Upper lobe of right lung (tissue), 1 donor: Measurements from ENCODE around the gene SEMA3A. TPM values are rescaled to one million over a fixed set of nuclear protein-coding genes. Genes with fewer than 3 reads are reported as not detected.

ENCODE experiments used
- ATAC-seq: fragments of 200-7000 bp; cut with Tn5 transposase; one replicate; pipeline ENCODE4 v1.9.1; 2020; ENCODE audit warnings: mild to moderate bottlenecking, moderate library complexity
- DNase-seq: peaks from one replicate; pipeline ENCODE4 v3.0.0-alpha.2; 2020
- H3K27ac ChIP-seq: fragments of 200-600 bp; one replicate; pipeline ENCODE4 v1.8.0; 2022
- H3K27me3 ChIP-seq: fragments of 200-600 bp; one replicate; pipeline ENCODE4 v1.8.0; 2022; ENCODE audit warnings: mild to moderate bottlenecking
- H3K36me3 ChIP-seq: fragments of 200-600 bp; one replicate; pipeline ENCODE4 v1.8.0; 2022
- H3K4me1 ChIP-seq: fragments of 200-600 bp; one replicate; pipeline ENCODE4 v1.8.0; 2022
- H3K4me3 ChIP-seq: fragments of 200-600 bp; one replicate; pipeline ENCODE4 v1.8.0; 2022; ENCODE audit warnings: mild to moderate bottlenecking
- H3K9me3 ChIP-seq: fragments of 200-600 bp; one replicate; pipeline ENCODE4 v1.8.0; 2022
- CTCF ChIP-seq: fragments of 200-600 bp; IDR thresholded peaks from one replicate; pipeline ENCODE4 v1.8.0; 2022; ENCODE audit warnings: antibody characterized with exemption
- intact Hi-C: fragments of 100-400 bp; cut with DNase I; formaldehyde crosslinking; loops from one replicate; pipeline ENCODE4 v1.11.0; 2022
- total RNA-seq: library from RNA; stranded (reverse); fragmentation: NEBNext Ultra II Directional; extraction: Animal tissue kit (Norgen Biotek cat#: 25700); gene quantifications from one replicate; pipeline ENCODE4 v1.2.1, GENCODE V29; 2021
- donor health status: DM: no; HTN: yes; CAD: no; lungs with severe emphysema.

SEMA3A gene
- total RNA-seq, 1 donor from 2014 or later: 12.0 TPM

GRCh38 chr7:84138411-84138810, 56.2 kb downstream of the SEMA3A start:
- Histone ChIP-seq H3K36me3 (no peaks in the 10 kb centered on the region), H3K27me3 (no peaks in the 10 kb centered on the region), H3K9me3 (no peaks in the 10 kb centered on the region), H3K4me3 (no peak overlapping the region), H3K27ac (no peak overlapping the region), H3K4me1 (no peaks in the 10 kb centered on the region)
- no peak for TF ChIP-seq CTCF
- no peak for DNase-seq
- intact Hi-C loops: no loop called here
- ATAC-seq: no peak

GRCh38 chr7:84137812-84138211, 56.8 kb downstream of the SEMA3A start:
- Histone ChIP-seq H3K4me1 (no peaks in the 10 kb centered on the region), H3K4me3 (no peak overlapping the region), H3K27ac (no peak overlapping the region), H3K36me3 (no peaks in the 10 kb centered on the region), H3K9me3 (no peaks in the 10 kb centered on the region), H3K27me3 (no peaks in the 10 kb centered on the region)
- no peak for ATAC-seq
- no peak for TF ChIP-seq CTCF
- no peak for DNase-seq
- intact Hi-C loops: no loop called here

- no peaks in the 10 kb centered on the region for H3K27me3 ChIP-seq
- H3K27ac ChIP-seq: no peak overlapping the region
- ATAC-seq: no peak
- no peaks in the 10 kb centered on the region for H3K36me3 ChIP-seq
- intact Hi-C loops: no loop called here
- DNase-seq: no peak
- no peaks in the 10 kb centered on the region for H3K4me1 ChIP-seq
- no peak for TF ChIP-seq CTCF
- H3K9me3 ChIP-seq: no peaks in the 10 kb centered on the region
- H3K4me3 ChIP-seq: no peak overlapping the region
Observed at GRCh38 chr7:84136809-84137208, 57.8 kb downstream of the SEMA3A start.

GRCh38 chr7:84136336-84136735, 58.3 kb downstream of the SEMA3A start:
- DNase-seq: no peak
- no peak overlapping the region for H3K4me3 ChIP-seq
- H3K36me3 ChIP-seq: no peaks in the 10 kb centered on the region
- H3K4me1 ChIP-seq: no peaks in the 10 kb centered on the region
- no peak for ATAC-seq
- H3K9me3 ChIP-seq: no peaks in the 10 kb centered on the region
- no peaks in the 10 kb centered on the region for H3K27me3 ChIP-seq
- H3K27ac ChIP-seq: no peak overlapping the region
- intact Hi-C loops: no loop called here
- no peak for TF ChIP-seq CTCF

GRCh38 chr7:84134169-84134568, 60.4 kb downstream of the SEMA3A start:
- H3K27ac ChIP-seq: no peak overlapping the region
- DNase-seq (no peak), ATAC-seq (no peak)
- no peaks in the 10 kb centered on the region for H3K9me3 ChIP-seq
- no peaks in the 10 kb centered on the region for H3K27me3 ChIP-seq
- TF ChIP-seq CTCF: no peak
- H3K4me1 ChIP-seq: no peaks in the 10 kb centered on the region
- H3K36me3 ChIP-seq: no peaks in the 10 kb centered on the region
- intact Hi-C loops: no loop called here
- H3K4me3 ChIP-seq: no peak overlapping the region

- no peaks in the 10 kb centered on the region for H3K36me3 ChIP-seq
- no peak overlapping the region for H3K4me3 ChIP-seq
- DNase-seq (no peak), ATAC-seq (no peak)
- no peaks in the 10 kb centered on the region for H3K4me1 ChIP-seq
- intact Hi-C loops: no loop called here
- TF ChIP-seq CTCF: no peak
- no peaks in the 10 kb centered on the region for H3K9me3 ChIP-seq
- no peaks in the 10 kb centered on the region for H3K27me3 ChIP-seq
- no peak overlapping the region for H3K27ac ChIP-seq
Observed at GRCh38 chr7:84125654-84126053, 68.9 kb downstream of the SEMA3A start.
